ENCODE results near the gene ATP9A.

GRCh38 chr20:51656726-51657260, 111.4 kb downstream of the ATP9A start:
- TF ChIP-seq CTCF (IDR thresholded peaks at IDR 0.05) (no peak), POLR2A (IDR thresholded peaks at IDR 0.05) (no peak)
